ENCODE results near the gene EVX1.

Gene EVX1

GRCh38 chr7:27242555-27243339 is at the start of gene EVX1:
TSS of gene EVX1 (plus strand) at chr7:27242802. CDS start at chr7:27243031, 229 bp downstream.
- TF ChIP-seq TAF1 (IDR thresholded peaks at IDR 0.05; ENCODE audit: low read depth) (no peak), YY1 (IDR thresholded peaks at IDR 0.05; ENCODE audit: low read depth) (no peak), CREB1 (IDR thresholded peaks at IDR 0.05; ENCODE audit: low read depth) (no peak), ZBTB7A (IDR thresholded peaks at IDR 0.05; ENCODE audit: low read depth) (no peak), EGR1 (IDR thresholded peaks at IDR 0.05) (no peak), CEBPB (IDR thresholded peaks at IDR 0.05) (no peak), NFIC (IDR thresholded peaks at IDR 0.05) (no peak), TCF12 (IDR thresholded peaks at IDR 0.05; ENCODE audit: low read depth) (no peak), RAD21 (IDR thresholded peaks at IDR 0.05; ENCODE audit: low read depth) (no peak), FOXM1 (IDR thresholded peaks at IDR 0.05; ENCODE audit: borderline replicate concordance, low read depth) (no peak), EP300 (IDR thresholded peaks at IDR 0.05; ENCODE audit: borderline replicate concordance) (no peak)
- TF ChIP-seq, protein P1, sequence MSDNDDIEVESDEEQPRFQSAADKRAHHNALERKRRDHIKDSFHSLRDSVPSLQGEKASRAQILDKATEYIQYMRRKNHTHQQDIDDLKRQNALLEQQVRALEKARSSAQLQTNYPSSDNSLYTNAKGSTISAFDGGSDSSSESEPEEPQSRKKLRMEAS (IDR thresholded peaks at IDR 0.05): no peak
- TF ChIP-seq, protein P2, sequence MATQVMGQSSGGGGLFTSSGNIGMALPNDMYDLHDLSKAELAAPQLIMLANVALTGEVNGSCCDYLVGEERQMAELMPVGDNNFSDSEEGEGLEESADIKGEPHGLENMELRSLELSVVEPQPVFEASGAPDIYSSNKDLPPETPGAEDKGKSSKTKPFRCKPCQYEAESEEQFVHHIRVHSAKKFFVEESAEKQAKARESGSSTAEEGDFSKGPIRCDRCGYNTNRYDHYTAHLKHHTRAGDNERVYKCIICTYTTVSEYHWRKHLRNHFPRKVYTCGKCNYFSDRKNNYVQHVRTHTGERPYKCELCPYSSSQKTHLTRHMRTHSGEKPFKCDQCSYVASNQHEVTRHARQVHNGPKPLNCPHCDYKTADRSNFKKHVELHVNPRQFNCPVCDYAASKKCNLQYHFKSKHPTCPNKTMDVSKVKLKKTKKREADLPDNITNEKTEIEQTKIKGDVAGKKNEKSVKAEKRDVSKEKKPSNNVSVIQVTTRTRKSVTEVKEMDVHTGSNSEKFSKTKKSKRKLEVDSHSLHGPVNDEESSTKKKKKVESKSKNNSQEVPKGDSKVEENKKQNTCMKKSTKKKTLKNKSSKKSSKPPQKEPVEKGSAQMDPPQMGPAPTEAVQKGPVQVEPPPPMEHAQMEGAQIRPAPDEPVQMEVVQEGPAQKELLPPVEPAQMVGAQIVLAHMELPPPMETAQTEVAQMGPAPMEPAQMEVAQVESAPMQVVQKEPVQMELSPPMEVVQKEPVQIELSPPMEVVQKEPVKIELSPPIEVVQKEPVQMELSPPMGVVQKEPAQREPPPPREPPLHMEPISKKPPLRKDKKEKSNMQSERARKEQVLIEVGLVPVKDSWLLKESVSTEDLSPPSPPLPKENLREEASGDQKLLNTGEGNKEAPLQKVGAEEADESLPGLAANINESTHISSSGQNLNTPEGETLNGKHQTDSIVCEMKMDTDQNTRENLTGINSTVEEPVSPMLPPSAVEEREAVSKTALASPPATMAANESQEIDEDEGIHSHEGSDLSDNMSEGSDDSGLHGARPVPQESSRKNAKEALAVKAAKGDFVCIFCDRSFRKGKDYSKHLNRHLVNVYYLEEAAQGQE (IDR thresholded peaks at IDR 0.05; ENCODE audit: low read depth): no peak
- TF ChIP-seq, protein P3, sequence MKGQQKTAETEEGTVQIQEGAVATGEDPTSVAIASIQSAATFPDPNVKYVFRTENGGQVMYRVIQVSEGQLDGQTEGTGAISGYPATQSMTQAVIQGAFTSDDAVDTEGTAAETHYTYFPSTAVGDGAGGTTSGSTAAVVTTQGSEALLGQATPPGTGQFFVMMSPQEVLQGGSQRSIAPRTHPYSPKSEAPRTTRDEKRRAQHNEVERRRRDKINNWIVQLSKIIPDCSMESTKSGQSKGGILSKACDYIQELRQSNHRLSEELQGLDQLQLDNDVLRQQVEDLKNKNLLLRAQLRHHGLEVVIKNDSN (IDR thresholded peaks at IDR 0.05): no peak

DNA sequence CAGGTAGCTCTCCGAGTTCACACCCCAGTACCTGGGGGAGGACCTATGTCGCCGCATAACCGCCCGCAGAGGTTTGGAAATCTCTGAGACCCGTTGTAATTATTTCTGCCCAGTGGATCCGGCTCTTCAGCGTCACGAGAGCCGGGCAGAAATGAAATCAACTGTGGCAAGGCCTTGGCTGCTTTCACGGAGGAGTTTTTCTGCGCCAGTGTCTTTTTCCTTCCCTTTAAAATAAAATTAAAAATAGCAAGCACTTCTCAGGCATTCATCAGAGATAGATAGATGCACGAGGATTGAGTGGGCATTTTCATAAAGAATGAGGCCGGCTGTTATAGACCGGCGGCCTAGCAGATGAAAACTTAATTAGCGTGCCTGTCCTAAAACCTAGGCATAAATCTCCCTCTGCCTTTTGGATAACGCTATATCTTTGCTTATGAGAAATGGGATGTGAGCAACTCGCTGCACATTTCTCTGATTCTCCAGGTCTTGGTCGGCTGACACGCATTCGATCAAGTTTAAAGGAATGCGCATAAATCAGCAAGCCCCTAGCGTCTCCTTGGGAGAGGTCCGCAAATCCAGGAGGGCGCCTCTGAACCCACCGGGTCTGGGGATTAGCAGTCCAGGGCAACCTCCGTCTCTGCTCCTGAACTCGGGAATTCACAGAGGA is 49.1 kb upstream of the EVX1 start:
- TF ChIP-seq TCF12 (IDR thresholded peaks at IDR 0.05; ENCODE audit: low read depth): no peak
- no peak for TF ChIP-seq RAD21 (IDR thresholded peaks at IDR 0.05; ENCODE audit: low read depth)
- TF ChIP-seq TEAD4 (IDR thresholded peaks at IDR 0.05): no peak
- no peak for TF ChIP-seq NFIC (IDR thresholded peaks at IDR 0.05)
- TF ChIP-seq EGR1 (IDR thresholded peaks at IDR 0.05): no peak
- no peak for TF ChIP-seq ZBTB7A (IDR thresholded peaks at IDR 0.05; ENCODE audit: low read depth)
- TF ChIP-seq, protein P1 (IDR thresholded peaks at IDR 0.05): no peak
- no peak for TF ChIP-seq EP300 (IDR thresholded peaks at IDR 0.05; ENCODE audit: borderline replicate concordance)
- TF ChIP-seq, protein P3 (IDR thresholded peaks at IDR 0.05): no peak
- no peak for TF ChIP-seq FOXM1 (IDR thresholded peaks at IDR 0.05; ENCODE audit: borderline replicate concordance, low read depth)
- TF ChIP-seq CREB1 (IDR thresholded peaks at IDR 0.05; ENCODE audit: low read depth): no peak

DNA sequence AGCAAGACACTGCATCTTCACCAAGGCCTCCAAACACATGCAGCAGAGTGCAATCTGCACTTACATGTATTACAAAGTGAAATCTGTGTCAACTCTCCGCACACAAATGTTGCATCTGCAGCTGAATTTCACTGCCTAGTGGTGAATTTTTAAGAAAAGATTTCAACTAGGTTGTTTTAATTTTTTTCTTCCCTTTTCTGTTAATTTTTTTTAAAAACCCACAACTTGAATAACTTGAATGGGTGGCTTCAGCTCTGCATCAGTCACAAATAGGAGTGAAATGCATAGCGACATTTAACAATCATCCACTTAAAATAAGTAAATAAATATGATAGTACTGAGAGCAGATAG is 48.6 kb upstream of the EVX1 start:
- TF ChIP-seq, protein P2 (IDR thresholded peaks at IDR 0.05; ENCODE audit: low read depth): no peak
- TF ChIP-seq FOXM1 (IDR thresholded peaks at IDR 0.05; ENCODE audit: borderline replicate concordance, low read depth) (no peak), ZBTB7A (IDR thresholded peaks at IDR 0.05; ENCODE audit: low read depth) (no peak), YY1 (IDR thresholded peaks at IDR 0.05; ENCODE audit: low read depth) (no peak), TCF12 (IDR thresholded peaks at IDR 0.05; ENCODE audit: low read depth) (no peak), RAD21 (IDR thresholded peaks at IDR 0.05; ENCODE audit: low read depth) (no peak), NFIC (IDR thresholded peaks at IDR 0.05) (no peak), EGR1 (IDR thresholded peaks at IDR 0.05) (no peak), CEBPB (IDR thresholded peaks at IDR 0.05) (no peak), CREB1 (IDR thresholded peaks at IDR 0.05; ENCODE audit: low read depth) (no peak), TAF1 (IDR thresholded peaks at IDR 0.05; ENCODE audit: low read depth) (no peak), TEAD4 (IDR thresholded peaks at IDR 0.05) (no peak), EP300 (IDR thresholded peaks at IDR 0.05; ENCODE audit: borderline replicate concordance) (no peak)
- TF ChIP-seq, protein P3 (IDR thresholded peaks at IDR 0.05): no peak
- TF ChIP-seq, protein P1 (IDR thresholded peaks at IDR 0.05): no peak

DNA sequence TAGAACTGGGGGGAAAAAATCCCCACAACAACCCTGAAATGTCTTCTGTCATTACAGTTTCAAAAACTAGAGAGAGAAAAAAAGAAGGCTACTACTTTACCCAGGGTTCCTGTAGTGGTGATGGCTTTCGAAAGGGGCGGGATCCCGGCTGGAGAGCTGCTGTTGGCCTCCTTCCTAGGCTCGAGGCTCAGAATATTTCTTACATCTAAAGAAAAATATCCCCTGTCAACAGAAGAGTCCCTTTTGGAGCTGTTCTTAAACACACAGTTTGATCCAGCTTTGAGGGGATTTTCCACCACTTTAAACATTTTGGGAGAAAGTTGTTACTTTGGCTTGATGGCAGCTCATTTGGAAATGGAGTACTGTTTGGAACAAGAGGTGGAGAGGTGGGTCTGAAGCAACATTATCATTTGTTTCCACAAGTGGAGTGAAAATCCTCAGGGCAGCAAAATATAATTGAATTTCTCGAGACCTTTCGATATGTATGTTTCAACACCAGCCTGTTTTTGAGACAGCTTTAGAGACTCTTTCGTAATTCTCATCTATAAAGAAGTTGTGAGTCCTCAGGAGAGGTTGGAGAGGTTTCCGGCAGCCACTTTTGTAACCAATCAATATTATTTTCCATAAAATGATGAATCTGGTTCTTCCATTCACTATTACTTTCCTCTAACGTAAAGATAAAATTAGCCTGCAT is 47.8 kb upstream of the EVX1 start:
- TF ChIP-seq EGR1 (IDR thresholded peaks at IDR 0.05): no peak
- no peak for TF ChIP-seq TCF12 (IDR thresholded peaks at IDR 0.05; ENCODE audit: low read depth)
- TF ChIP-seq EP300 (IDR thresholded peaks at IDR 0.05; ENCODE audit: borderline replicate concordance): no peak
- TF ChIP-seq TEAD4 (IDR thresholded peaks at IDR 0.05): no peak
- TF ChIP-seq, protein P2 (IDR thresholded peaks at IDR 0.05; ENCODE audit: low read depth): no peak
- TF ChIP-seq ZBTB7A (IDR thresholded peaks at IDR 0.05; ENCODE audit: low read depth): no peak
- TF ChIP-seq RAD21 (IDR thresholded peaks at IDR 0.05; ENCODE audit: low read depth): no peak
- no peak for TF ChIP-seq CEBPB (IDR thresholded peaks at IDR 0.05)
- TF ChIP-seq, protein P1 (IDR thresholded peaks at IDR 0.05): no peak
- no peak for TF ChIP-seq NFIC (IDR thresholded peaks at IDR 0.05)
